Muscle layer of duodenum (tissue), 2 donors: ENCODE data around the gene FAM185A.
"Not testable (repeated sequence)": the region's sequence is repeated elsewhere in the genome, so short reads cannot be mapped to it uniquely, and the experiment has no call there.

Experiments used
- H3K27ac ChIP-seq: one replicate; pipeline ENCODE4 v1.7.0; 2013; ENCODE audit warnings: mild to moderate bottlenecking, low read length
- H3K27me3 ChIP-seq: one replicate; pipeline ENCODE4 v1.7.0; 2013; ENCODE audit warnings: low read depth, mild to moderate bottlenecking, control low read depth, low read length
- H3K36me3 ChIP-seq, 2 donors: one replicate each; pipeline ENCODE4 v1.7.0; 2013; ENCODE audit warnings: low read length in 2 of 2, control low read depth in 1 of 2, mild to moderate bottlenecking in 1 of 2; ENCODE audit not compliant: insufficient read depth in 2 of 2, control insufficient read depth in 1 of 2
- H3K4me1 ChIP-seq, 2 donors: one replicate each; pipeline ENCODE4 v1.7.0; 2013; ENCODE audit warnings: low read length in 2 of 2, mild to moderate bottlenecking in 2 of 2, control low read depth in 1 of 2, moderate library complexity in 1 of 2; ENCODE audit not compliant: insufficient read depth in 2 of 2, control insufficient read depth in 1 of 2
- H3K4me3 ChIP-seq, 2 donors: one replicate each; pipeline ENCODE4 v1.7.0; 2013; ENCODE audit warnings: low read length in 2 of 2, low read depth in 1 of 2, mild to moderate bottlenecking in 1 of 2
- H3K9me3 ChIP-seq, 2 donors: one replicate each; pipeline ENCODE4 v1.7.0; 2013; ENCODE audit warnings: low read length in 2 of 2, control low read depth in 1 of 2, mild to moderate bottlenecking in 1 of 2; ENCODE audit not compliant: control insufficient read depth in 1 of 2
- donor health status: healthy.

The FAM185A gene

DNA sequence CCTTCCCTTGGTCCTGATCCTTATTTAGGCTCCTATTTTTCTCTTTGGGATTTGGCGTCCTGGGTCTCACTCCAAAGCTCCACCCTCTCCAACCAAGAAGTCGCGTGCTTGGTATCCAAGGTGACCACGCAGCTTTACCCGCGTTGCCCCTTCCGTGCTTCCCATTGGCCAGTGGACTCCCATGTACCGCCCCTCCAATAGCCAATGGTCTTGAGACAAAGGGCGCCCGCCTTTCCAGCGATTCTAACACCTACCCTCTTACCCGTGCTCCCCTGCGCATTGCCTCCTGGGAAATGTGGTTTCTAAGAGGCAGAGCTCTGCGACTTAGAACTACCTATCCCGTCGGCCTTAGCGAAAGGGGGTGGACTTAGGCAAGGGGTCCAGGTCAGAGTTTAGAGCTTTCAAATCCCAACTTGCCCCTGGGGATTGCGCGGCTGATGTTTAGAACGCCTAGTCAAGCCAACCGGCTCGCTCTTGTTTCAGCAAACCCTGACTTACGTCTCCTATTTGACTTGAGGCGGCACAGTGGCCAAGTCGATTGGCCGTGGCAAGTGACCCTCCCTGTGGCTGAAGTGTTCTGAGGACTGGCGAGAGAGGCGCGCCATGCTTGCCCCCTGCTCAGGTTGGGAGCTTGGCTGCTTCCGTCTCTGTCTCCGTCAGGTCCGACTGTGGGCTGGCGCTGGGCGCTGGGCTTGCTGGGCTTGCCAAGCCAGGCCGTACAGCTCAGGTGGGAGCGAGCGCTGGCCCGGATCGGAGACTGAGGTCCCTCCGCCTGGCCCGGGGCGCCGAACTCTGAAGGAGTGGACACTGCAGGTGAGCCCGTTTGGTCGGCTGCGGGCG is at the start of gene FAM185A:
Gene FAM185A (plus strand): TSS at position 395 of the 840 bp plus-strand sequence. CDS start 209 bp downstream, at position 604.
- not testable (repeated sequence) for H3K27me3 ChIP-seq, H3K27ac ChIP-seq, H3K36me3 ChIP-seq, H3K9me3 ChIP-seq
- H3K4me3 ChIP-seq: peak within 1 kb of the TSS; percentile 74 to 85
- peaks cover 4 to 11% of the 10 kb centered on the region in 2 donors for H3K4me1 ChIP-seq

DNA sequence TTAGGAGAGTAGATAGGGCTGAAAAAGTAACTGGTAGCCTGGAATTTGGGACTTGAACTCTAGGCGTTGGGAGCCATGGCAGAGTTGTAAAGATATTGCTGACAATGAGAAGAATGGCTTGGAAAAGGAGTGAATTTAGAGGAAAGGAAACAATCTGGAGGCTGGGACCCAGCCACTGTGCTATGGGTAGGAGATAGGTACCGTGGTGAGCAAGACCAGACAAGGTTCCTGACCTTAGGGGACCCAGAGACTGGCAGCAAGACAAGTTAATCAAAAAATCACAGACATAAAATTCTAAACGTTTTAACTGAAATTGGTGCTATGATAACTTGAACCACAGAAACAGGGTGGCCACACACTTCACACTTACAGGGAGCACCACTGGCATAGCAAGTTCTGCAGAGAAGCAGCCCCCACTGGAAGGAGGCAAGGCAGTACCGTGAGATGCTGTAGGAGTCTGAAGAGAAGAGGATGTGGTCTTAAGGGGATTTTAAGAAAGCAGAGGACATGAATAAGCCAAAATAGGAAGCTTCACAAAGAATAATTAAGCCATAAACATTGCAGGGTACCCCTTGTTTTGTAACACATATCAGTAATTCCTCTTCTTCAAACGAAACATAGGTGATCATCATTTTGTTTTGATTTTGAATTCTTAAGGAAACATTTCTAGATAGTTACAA is 35.6 kb upstream of the FAM185A start:
- H3K36me3 ChIP-seq, H3K27ac ChIP-seq: not testable (repeated sequence)

DNA sequence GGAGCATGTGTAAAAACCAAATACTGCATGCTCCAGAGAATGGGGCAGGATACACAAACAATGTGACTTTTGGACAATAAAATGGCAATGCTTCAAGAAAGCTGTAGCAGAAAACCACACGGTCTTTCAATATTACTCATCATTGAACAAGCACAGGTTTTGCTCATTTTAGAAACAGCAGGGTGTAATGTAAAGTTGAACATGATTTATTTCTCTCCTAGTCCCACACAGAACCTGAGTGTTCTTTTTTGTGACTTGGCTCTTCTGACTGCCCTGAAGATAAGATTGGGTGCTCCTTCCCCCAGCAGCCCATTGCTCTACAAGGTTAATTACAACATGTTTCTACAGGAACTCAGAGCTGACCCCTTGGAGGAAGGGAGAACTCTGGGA is 35.1 kb upstream of the FAM185A start:
- H3K9me3 ChIP-seq, H3K36me3 ChIP-seq, H3K4me1 ChIP-seq, H3K27me3 ChIP-seq, H3K4me3 ChIP-seq, H3K27ac ChIP-seq: not testable (repeated sequence)

More for the DNA sequence above, 35.6 kb upstream of the FAM185A start:
- not testable (repeated sequence) for H3K4me1 ChIP-seq, H3K4me3 ChIP-seq, H3K9me3 ChIP-seq, H3K27me3 ChIP-seq

DNA sequence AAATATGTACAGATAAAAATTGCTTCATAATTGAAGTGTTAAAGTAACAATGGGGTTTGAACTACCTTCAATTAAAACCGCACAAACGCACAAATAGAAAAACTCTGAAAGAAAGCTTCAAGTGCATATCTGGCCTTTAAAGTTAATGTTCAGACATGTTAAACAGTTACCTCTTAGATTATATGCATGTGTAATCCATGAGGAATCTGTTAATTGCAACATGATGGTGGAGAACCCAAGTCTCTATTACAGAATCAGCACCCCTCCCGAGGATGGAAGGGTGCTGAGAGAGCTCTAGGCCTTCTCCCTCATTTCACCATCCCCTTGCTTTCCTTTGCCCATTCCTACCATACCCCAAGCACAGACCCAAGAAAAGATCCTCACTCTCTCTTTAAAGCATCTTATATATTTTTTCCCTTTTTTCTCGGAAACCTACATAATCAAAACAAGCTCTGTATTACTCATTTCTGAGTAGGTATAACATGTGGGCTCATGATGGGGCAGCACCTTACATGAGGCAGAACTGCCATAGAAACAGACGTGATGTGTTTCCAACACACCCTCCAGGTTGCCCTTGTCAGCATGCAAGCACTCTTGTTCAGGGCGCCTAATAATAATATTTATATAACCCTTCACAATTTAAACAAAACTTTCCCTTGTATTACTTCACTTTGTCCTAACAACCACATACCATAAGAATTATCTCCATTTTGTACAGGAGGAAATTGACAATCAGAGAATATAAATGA is 33.9 kb upstream of the FAM185A start:
- not testable (repeated sequence) for H3K27me3 ChIP-seq, H3K36me3 ChIP-seq, H3K4me3 ChIP-seq, H3K9me3 ChIP-seq, H3K4me1 ChIP-seq, H3K27ac ChIP-seq

DNA sequence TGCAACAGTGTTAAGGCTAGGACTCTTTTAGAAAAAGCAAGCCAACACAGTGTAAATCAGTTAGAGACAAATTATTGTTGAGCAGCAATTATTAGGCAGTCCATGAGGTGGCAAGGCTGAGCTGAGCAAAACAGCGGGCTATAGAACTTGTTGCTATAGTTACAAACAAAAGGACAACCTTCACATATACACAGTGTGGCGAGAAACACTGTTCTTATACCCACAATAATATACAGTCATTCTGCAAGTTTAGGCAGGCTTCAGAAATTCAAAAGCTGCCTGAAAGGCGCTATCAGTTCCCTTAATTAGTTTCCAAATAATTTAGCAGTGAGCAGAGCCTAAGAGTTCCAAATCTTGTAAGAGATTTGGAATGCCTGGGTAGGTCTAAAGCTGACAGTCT is 33.1 kb upstream of the FAM185A start:
- H3K4me3 ChIP-seq, H3K4me1 ChIP-seq, H3K27me3 ChIP-seq, H3K9me3 ChIP-seq, H3K36me3 ChIP-seq, H3K27ac ChIP-seq: not testable (repeated sequence)

DNA sequence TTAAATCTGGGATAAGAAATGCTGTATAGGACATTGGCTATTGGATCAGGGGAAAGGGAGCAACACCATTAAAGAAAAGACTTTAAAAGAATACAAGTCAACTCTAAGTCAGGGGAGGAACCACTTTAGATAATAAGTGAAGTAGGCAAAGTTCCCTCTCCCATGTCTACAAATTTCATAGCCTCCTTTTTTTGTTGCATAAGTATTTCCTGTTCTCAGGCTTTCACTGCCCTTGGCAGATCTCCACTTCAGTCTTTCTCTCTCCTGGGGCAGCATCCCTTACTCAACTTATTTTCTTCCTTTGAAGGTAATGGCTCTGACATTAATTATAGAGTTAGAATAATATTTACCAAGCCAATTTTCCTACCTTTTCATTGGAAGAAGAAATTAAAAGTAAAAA is 30.3 kb upstream of the FAM185A start:
- H3K4me1 ChIP-seq, H3K27me3 ChIP-seq, H3K9me3 ChIP-seq, H3K4me3 ChIP-seq, H3K36me3 ChIP-seq, H3K27ac ChIP-seq: not testable (repeated sequence)

DNA sequence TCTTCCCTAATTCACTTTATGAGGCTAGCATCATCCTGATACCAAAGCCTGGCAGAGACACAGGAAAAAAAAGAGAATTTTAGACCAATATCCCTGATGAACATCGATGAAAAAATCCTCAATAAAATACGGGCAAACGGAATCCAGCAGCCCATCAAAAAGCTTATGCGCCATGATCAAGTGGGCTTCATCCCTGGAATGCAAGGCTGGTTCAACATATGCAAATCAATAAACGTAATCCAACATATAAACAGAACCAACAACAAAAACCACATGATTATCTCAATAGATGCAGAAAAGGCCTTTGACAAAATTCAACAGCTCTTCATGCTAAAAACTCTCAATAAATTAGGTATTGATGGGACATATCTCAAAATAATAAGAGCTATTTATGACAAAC is 22.6 kb upstream of the FAM185A start:
- H3K36me3 ChIP-seq: not testable (repeated sequence)

DNA sequence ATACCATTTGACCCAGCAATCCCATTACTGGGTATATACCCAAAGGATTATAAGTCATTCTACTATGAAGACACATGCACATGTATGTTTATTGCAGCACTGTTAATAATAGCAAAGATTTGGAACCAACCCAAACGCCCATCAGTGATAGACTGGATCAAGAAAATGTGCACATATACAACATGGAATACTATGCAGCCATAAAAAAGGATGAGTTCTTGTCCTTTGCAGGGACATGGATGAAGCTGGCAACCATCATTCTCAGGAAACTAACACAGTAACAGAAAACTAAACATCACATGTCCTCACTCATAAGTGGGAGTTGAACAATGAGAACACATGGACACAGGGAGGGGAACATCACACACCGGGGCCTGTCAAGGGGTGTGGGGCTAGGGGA is 19.1 kb upstream of the FAM185A start:
- not testable (repeated sequence) for H3K27me3 ChIP-seq, H3K9me3 ChIP-seq, H3K36me3 ChIP-seq

More for the DNA sequence above, 22.6 kb upstream of the FAM185A start:
- H3K4me1 ChIP-seq, H3K9me3 ChIP-seq, H3K4me3 ChIP-seq, H3K27ac ChIP-seq, H3K27me3 ChIP-seq: not testable (repeated sequence)

DNA sequence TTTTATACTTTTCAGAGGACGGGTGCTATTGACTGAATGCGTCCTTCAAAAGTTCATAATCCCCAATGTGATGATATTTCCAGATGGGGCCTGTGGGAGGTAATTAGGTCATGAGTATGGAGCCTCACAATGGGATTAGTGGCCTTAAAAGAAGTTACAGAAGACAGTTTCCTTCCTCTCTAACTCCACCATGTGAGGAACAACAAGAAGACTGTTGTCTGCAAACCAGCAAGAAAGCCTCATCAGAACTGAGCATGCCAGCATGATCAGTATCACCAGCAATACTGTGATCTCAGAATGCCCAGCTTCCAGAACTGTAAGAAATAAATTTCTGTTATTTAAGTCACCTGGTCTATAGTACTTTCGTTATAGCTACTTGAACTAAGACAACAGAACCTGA is 18.4 kb upstream of the FAM185A start:
- not testable (repeated sequence) for H3K27ac ChIP-seq, H3K4me3 ChIP-seq, H3K36me3 ChIP-seq, H3K4me1 ChIP-seq, H3K27me3 ChIP-seq, H3K9me3 ChIP-seq

More for the DNA sequence above, 19.1 kb upstream of the FAM185A start:
- not testable (repeated sequence) for H3K4me1 ChIP-seq, H3K4me3 ChIP-seq, H3K27ac ChIP-seq

DNA sequence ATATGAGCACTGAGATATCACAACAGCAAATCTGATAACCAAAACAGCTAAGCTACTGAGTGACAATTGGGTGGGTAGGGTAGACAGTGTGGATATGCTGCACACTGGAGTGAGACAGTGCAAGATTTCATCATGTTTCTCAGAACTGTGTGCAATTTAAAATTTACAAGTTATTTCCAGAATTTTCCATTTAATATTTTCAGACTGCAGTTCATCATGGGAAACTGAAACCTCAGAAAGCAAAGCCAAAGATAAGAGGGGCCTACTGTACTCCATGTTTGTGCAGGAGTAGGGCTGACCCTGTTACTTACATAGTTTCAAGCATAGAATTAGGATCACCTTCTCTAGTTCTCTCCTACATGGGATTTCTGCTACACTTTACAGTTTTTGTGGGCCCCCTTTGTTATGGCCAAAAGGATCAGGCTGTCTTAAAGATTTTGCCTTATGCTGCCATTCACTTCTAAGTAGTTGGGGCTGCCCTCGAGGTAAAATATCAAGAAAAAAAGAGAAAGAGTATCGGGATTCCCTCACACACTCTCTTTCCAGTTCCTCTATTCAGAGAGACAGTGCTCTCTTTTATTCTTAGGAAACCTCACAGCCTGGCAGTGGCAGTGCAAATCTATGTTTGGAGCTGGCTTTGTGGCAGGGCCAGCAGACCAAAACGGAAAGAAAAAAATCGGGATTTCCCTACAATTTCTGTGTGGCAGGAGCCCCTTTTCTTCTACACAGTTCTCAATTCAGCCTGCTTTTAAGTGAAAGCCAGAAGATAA is 6.6 kb upstream of the FAM185A start:
- not testable (repeated sequence) for H3K36me3 ChIP-seq, H3K4me3 ChIP-seq, H3K4me1 ChIP-seq, H3K27ac ChIP-seq, H3K27me3 ChIP-seq, H3K9me3 ChIP-seq

DNA sequence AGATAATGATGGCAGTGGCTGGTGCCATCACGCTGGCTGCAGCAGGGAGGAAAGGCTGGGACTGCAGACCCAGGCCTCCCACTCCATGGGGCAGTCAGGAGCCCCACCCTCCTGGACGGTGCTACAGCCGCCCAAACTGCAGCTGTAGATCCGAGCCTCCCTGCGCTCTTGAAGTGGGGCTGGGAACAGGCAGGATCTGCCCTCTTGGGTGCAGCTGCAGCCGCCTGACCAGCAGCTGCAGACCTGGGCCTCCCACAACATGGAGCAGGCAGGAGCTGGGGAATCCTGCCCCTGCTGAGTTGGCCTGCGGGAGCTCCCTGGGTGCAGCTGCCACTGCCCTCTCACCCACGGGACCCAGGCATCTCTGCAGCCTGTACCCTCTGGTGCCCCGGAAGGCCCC is 4.9 kb upstream of the FAM185A start:
- not testable (repeated sequence) for H3K9me3 ChIP-seq, H3K36me3 ChIP-seq, H3K27ac ChIP-seq, H3K4me1 ChIP-seq, H3K4me3 ChIP-seq, H3K27me3 ChIP-seq
